Gastroesophageal sphincter (tissue), 2 donors: ENCODE measurements around the gene CNEP1R1.

Source experiments
- POLR2A ChIP-seq, 2 donors: fragments of 450-650 bp; IDR thresholded peaks; one replicate each; pipeline ENCODE4 v1.6.1; 2017; ENCODE audit warnings: antibody characterized with exemption in 2 of 2, mild to moderate bottlenecking in 2 of 2, moderate library complexity in 1 of 2
- POLR2AphosphoS5 ChIP-seq: sonication (generic); formaldehyde crosslinking; IDR thresholded peaks from one replicate; pipeline ENCODE4 v1.6.1; 2017; ENCODE audit warnings: antibody characterized with exemption

DNA sequence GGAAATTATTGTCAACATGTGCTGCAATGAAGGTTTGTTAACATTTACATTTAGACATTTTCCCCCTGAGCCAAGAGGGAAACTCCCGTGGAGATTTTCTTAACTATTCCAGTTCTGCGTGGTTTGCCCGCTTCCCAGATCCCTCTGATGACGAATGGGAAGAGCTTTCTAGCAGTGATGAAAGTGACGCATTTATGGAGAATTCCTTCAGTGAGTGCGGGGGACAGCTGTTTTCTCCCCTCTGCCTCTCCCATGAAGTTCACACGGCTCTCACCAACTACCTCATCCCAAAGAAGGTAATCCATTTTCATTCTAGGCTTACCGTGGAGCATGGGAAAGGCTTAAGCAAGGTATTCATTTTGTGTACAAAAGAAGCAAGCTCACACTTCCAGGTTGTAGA, 59.0 kb downstream of the CNEP1R1 start:
- TF ChIP-seq POLR2A (IDR thresholded peaks at IDR 0.05) (no peak), POLR2AphosphoS5 (no peak)
